Ovary (tissue), 9 donors: ENCODE data around the gene WDR82. TPM values are rescaled to one million over a fixed set of nuclear protein-coding genes. Genes with fewer than 3 reads are reported as not detected.

ENCODE experiments used
- DNase-seq, 5 donors: peaks; one replicate each; pipeline ENCODE4 v3.0.0-alpha.2; 2019 to 2020
- H3K27ac ChIP-seq, 2 donors: fragments of 200-600 bp; one replicate each; pipeline versions ENCODE4 v1.5.1 to v1.8.0; 2019 to 2022
- H3K27me3 ChIP-seq: fragments of 200-600 bp; one replicate; pipeline ENCODE4 v1.8.0; 2022
- H3K36me3 ChIP-seq: fragments of 200-600 bp; sonication (generic); one replicate; pipeline ENCODE4 v1.5.1; 2019
- H3K4me1 ChIP-seq: one replicate; pipeline ENCODE4 v1.8.1; 2013; ENCODE audit warnings: mild to moderate bottlenecking, moderate library complexity; ENCODE audit not compliant: insufficient read depth
- H3K4me3 ChIP-seq: fragments of 200-600 bp; sonication (generic); one replicate; pipeline ENCODE4 v1.5.1; 2017
- H3K9me3 ChIP-seq, 2 donors: fragments of 200-600 bp in 1 of 2; sonication (generic) in 1 of 2; one replicate each; pipeline versions ENCODE4 v1.5.1 to v1.8.1; 2013 to 2019; ENCODE audit warnings: mild to moderate bottlenecking in 1 of 2, moderate library complexity in 1 of 2
- CTCF ChIP-seq, 3 donors: fragments of 450-650 bp in 2 of 3; fragments of 200-600 bp in 1 of 3; IDR thresholded peaks; one replicate each; pipeline versions ENCODE4 v1.5.1 to v1.8.0; 2016 to 2022; ENCODE audit warnings: antibody characterized with exemption in 3 of 3, mild to moderate bottlenecking in 1 of 3
- EP300 ChIP-seq: sonication (generic); formaldehyde crosslinking; IDR thresholded peaks from one replicate; pipeline ENCODE4 v1.6.1; 2017; ENCODE audit warnings: antibody characterized with exemption
- POLR2A ChIP-seq: fragments of 450-650 bp; IDR thresholded peaks from one replicate; pipeline ENCODE4 v1.6.1; 2017; ENCODE audit warnings: antibody characterized with exemption, mild to moderate bottlenecking, moderate library complexity
- WGBS, 3 donors: extraction: QIAGEN DNeasy Blood & Tissue Kit in 1 of 3; methylation state at CpG; one replicate each; pipeline versions ENCODE4 v1.1.5 to v1.1.7; 2013 to 2017; 5-methylcytosine and 5-hydroxymethylcytosine counted together
- intact Hi-C, 4 donors: fragments of 100-400 bp; cut with DNase I; formaldehyde crosslinking; loops; one replicate each; pipeline versions ENCODE4 v1.11.0 to v1.15.1; 2022 to 2023
- polyA plus RNA-seq, 2 donors: library from polyadenylated mRNA; stranded (reverse); fragments of 200-250 nt in 1 of 2; fragments of 350-450 nt in 1 of 2; fragmentation: Illumina TruSeq in 1 of 2; extraction: RNeasy Lipid Tissue Mini Kit (QIAGEN cat#74804) in 1 of 2; gene quantifications; one replicate each; pipeline ENCODE4 v1.2.3, GENCODE V29; 2013 to 2014
- total RNA-seq, 7 donors: library from RNA; depleted of rRNA in 2 of 7; stranded (reverse); fragments of >200 nt in 2 of 7; fragmentation: NEBNext Ultra II Directional in 3 of 7; extraction: Animal tissue kit (Norgen Biotek cat#: 25700) in 3 of 7; gene quantifications; one replicate each; pipeline versions ENCODE4 v1.1.0 to v1.2.4, GENCODE V29; 2016 to 2023
- donor health status: DM: no; HTN: no; CAD: no; lungs with moderate emphysema.
- donor health status: DM: no; HTN: no; CAD: no.
- donor health status: Bipolar disorder and iron deficiency.
- donor health status: DM: yes; HTN: yes; CAD: no.
- donor health status: DM: no; HTN: no; CAD: no.
- donor health status: DM: yes; HTN: yes; CAD: no.

Gene WDR82
- total and polyA plus RNA-seq, 9 donors: 36.4 to 110 (median 95.2) TPM

GRCh38 chr3:52230889-52231499 is 47.5 kb downstream of the WDR82 start:
- TF ChIP-seq CTCF (IDR thresholded peaks at IDR 0.05) (no peak), POLR2A (no peak), EP300 (no peak)
- Histone ChIP-seq H3K4me1 (peaks cover 3% of the 10 kb centered on the region), H3K27me3 (no peaks in the 10 kb centered on the region), H3K9me3 (no peaks in the 10 kb centered on the region), H3K27ac (no peak overlapping the region), H3K4me3 (no peak overlapping the region), H3K36me3 (peaks cover 2% of the 10 kb centered on the region)
- DNase-seq: peak in 2 of 5 donors; percentile 20 to 30
- intact Hi-C loops: no loop called here
- WGBS, 3 donors: 79 to 85% (median 81%) methylated on average over 16 of the region's 16 CpGs

DNA sequence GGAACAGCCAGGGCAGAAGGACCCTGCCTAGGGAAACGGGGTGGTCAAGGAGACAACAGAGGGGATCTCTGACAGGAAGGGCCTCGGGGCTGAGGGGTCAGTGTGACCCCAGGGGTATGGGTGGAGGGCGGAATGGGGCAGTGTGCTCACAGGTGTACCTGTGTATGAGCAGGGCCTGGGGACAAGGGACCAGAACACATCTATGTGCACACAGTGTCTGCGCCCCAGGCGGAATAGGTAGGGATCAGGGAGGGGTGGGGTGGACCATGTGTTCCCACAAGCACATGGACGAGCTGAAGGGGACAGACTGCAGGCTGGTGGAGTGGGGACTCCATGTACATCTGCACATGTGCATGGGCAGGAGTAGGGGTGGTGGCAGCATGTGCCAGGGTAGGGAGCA is 48.0 kb downstream of the WDR82 start:
- Histone ChIP-seq H3K4me3 (no peak overlapping the region), H3K36me3 (peaks cover 2% of the 10 kb centered on the region), H3K9me3 (no peaks in the 10 kb centered on the region), H3K27ac (no peak overlapping the region), H3K4me1 (no peaks in the 10 kb centered on the region), H3K27me3 (no peaks in the 10 kb centered on the region)
- no peak for TF ChIP-seq EP300
- TF ChIP-seq POLR2A: no peak
- TF ChIP-seq CTCF (IDR thresholded peaks at IDR 0.05): no peak
- DNase-seq: no peak
- WGBS, 3 donors: 85 to 90% (median 86%) methylated on average over 6 of the region's 6 CpGs
- intact Hi-C loops: no loop called here

GRCh38 chr3:52229656-52230055 is 48.8 kb downstream of the WDR82 start:
- Histone ChIP-seq H3K27ac (no peak overlapping the region), H3K27me3 (no peaks in the 10 kb centered on the region), H3K4me1 (no peaks in the 10 kb centered on the region), H3K36me3 (peaks cover 2% of the 10 kb centered on the region), H3K9me3 (no peaks in the 10 kb centered on the region), H3K4me3 (no peak overlapping the region)
- intact Hi-C loops: loop anchor here in 1 of 4 donors (10.0 kb wide), 1 partner anchor 45 kb away; the partner anchor contains the start of gene WDR82
- TF ChIP-seq EP300 (no peak), CTCF (IDR thresholded peaks at IDR 0.05) (no peak), POLR2A (no peak)
- peak in 1 of 5 donors; percentile 31 for DNase-seq
- WGBS, 3 donors: 89 to 91% (median 90%) methylated on average over 12 to 13 of the region's 13 CpGs

- Histone ChIP-seq H3K27me3 (no peaks in the 10 kb centered on the region), H3K4me3 (no peak overlapping the region), H3K9me3 (no peaks in the 10 kb centered on the region), H3K4me1 (no peaks in the 10 kb centered on the region), H3K27ac (no peak overlapping the region), H3K36me3 (peaks cover 2% of the 10 kb centered on the region)
- DNase-seq: peak in 2 of 5 donors; percentile 20 to 31
- intact Hi-C loops: loop anchor here in 1 of 4 donors (10.0 kb wide), 1 partner anchor 46 kb away; the partner anchor contains the start of gene WDR82
- TF ChIP-seq CTCF (IDR thresholded peaks at IDR 0.05) (no peak), POLR2A (no peak), EP300 (no peak)
- WGBS, 3 donors: 84 to 85% (median 85%) methylated on average over 21 of the region's 21 CpGs
Observed at GRCh38 chr3:52228751-52229291, 49.6 kb downstream of the WDR82 start.
